Activated T-cell treated with anti-CD3 and anti-CD28 coated beads for 48 hours (primary cell): Measurements from ENCODE around the gene YLPM1.

Experiments
- DNase-seq: peaks from one replicate; pipeline ENCODE4 v3.0.0-alpha.2; 2020; ENCODE audit warnings: low read depth

The YLPM1 gene

GRCh38 chr14:74840603-74841030, 77.5 kb downstream of the YLPM1 start:
- DNase-seq = no peak

GRCh38 chr14:74841230-74842207, 78.4 kb downstream of the YLPM1 start:
- no peak for DNase-seq

GRCh38 chr14:74843653-74844052, 80.5 kb downstream of the YLPM1 start:
- no peak for DNase-seq

GRCh38 chr14:74846168-74846567, 83.1 kb downstream of the YLPM1 start:
- DNase-seq = no peak

DNA sequence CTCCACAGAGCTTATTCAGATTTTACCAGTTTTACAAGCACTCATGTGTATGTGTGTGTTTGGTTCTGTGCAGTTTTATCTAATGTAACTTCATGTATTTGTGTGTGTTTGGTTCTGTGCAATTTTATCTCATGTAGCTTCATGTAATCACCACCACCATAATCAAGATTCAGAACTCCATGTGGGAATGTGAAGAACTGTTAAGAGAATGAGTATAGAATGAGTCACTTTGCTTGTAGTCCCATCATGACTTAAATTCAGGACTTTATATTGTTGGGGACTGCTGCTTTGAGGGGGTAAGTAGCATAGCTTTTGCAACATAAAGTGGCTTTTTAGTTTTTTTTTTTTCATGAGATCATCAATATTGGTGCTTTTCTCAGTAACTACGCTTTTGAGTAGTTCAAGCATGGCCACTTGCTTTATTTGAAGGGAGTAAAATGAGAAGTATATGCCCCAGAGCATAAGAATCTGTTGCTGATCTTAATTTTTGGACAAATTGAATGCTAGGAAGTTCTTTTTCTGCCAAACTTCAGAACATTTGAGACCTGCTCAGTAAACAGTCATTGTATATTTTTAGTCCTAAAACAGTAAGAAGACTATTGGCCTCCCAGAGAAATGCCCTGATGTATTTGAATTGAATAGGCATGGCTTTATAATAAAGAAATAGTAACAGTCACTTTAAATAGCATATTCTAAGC, 84.0 kb downstream of the YLPM1 start:
- DNase-seq = no peak

GRCh38 chr14:74848768-74849167, 85.7 kb downstream of the YLPM1 start:
- no peak for DNase-seq

DNA sequence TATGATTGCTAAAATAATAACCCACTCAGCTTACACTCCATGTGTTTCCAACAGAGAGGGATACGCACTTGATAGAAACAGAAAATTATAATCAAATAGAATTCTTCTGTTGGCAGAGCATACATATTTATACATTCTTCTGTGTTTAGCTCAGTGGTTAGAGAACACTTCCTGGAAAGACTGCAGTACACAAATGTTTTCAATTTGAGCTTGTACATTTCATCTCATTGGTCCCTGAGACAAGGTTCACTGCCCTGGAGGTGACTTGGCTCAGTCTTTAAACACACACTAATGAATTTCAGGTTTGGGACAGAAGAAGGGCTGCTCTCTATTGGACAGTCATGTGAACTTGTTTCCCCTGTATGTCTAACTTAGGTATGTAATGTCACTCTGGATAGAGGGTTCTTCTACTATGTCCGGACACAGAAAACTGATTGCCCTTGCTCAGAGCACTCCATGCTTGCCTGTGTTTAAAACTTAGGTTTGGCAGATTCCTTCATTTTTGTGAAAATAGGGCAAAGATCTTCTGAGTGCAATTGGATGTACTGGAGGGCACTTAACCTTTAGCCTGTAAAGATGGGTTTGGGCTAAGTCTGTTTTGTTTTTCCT, 89.9 kb downstream of the YLPM1 start:
- DNase-seq = no peak

- DNase-seq = no peak
Observed at GRCh38 chr14:74853581-74853980, 90.5 kb downstream of the YLPM1 start.

DNA sequence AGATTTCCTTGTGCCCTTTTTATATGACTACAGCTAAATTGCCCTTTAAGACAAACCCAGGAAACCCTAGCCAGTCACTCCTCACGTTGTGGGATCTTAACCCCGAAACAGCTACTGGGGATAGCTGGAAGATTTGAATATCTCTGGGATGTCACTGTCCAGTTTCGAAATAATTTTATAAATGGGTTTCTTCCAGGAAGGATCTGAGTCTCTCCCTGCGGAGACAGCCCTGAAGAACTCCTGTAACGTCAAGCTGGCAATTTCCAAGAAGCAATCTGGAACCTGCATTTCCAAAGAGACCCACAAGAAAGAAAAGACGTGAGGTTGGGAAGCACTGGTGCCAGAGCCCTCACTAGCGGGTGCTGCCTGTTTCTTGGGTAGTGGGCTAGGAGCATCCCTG, 91.9 kb downstream of the YLPM1 start:
- no peak for DNase-seq

GRCh38 chr14:74855945-74856344, 92.8 kb downstream of the YLPM1 start:
- no peak for DNase-seq

DNA sequence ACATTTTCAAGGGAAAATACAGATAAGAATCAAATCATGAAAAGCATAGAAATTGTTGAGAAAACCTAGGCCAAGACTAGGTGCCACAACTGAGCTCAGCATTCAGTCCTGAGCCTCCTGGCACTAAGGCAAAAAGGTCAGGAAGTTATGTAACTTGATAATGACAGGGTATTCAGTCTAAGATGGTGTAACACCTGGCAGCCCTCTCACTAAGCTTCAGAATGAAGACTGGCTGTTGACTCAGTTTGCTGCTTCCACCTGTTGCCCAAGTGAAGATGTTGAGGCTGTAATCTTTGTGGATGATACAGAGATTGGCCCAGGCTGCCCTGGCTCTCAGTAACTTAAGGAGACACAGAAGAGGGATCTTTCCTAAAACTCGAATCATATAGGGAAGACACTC, 93.2 kb downstream of the YLPM1 start:
- no peak for DNase-seq

GRCh38 chr14:74858022-74858421, 94.9 kb downstream of the YLPM1 start:
- no peak for DNase-seq

DNA sequence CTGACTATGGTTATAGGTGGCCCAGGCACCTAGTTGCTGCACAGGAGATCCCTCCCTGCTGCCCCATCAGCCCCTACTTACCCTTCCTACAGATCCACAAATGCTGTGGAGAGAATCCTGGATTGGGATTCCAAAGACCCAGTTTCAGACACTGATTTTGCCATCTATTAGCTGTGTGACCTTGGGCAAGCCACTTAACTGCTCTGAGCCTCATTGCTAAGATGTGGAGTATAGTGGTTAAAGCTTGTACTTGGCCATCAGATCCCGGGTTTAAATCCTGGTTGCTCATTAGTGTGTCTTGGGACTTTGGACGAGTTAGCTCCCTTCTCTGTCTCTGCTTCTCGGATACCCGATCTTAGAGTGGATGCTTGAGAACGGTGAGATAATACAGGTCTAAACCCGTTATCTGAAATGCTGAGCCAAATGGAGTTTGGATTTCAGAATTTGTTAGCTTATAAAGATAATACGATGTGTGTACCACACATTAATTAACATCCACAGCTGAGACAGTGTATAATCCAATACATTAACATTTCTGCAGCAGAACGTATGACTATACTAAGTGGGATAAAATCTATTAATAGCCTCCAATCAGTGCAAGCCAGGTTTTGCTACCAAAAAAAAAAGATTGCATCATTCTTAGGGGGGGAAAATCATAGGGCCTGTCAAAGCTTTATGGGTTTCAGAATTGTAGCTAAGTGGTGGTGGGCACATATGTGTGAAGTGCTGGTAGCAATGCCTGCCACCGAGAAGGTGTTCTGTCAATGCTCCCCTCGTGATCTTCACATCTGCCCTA, 96.8 kb downstream of the YLPM1 start:
- no peak for DNase-seq

GRCh38 chr14:74860899-74861733, 98.0 kb downstream of the YLPM1 start:
- DNase-seq = peak; percentile 83

DNA sequence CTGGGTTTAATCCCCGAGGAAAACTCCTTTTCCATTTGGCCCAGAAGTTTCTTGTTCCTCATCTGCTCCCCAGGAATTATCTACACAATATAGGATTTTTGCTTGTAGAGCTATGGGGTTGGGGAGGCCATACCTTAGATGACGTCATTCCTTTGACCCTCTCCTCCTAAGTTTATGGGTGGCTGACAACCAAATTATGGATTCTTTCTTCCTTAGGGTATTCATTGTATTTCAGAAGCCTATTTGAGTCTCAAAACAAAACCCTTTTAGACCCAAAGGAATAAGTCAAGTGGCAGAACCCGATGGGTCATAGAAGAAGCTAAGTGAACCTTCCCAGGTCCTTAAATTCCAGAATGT, 98.6 kb downstream of the YLPM1 start:
- no peak for DNase-seq

DNA sequence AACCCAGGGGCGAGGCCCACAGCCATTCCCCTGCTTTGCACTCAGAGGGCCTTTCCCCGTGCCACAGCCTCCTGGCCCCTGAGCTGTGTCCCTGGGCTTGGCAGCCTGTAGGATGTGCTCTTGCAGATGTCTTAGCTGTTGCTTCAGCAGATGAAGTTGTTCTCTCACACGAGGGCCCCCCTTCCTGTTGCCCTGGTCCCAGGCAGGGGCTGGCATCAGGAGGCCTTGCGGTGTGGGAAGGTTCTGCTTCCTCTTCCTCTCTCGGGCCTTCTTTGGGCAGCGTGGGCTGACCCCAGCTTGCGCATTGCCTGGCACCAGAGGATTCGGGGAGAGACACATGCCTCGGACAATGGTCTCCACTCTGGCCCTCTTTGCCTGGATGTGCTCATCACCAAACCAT, 100.2 kb downstream of the YLPM1 start:
- DNase-seq = no peak

DNA sequence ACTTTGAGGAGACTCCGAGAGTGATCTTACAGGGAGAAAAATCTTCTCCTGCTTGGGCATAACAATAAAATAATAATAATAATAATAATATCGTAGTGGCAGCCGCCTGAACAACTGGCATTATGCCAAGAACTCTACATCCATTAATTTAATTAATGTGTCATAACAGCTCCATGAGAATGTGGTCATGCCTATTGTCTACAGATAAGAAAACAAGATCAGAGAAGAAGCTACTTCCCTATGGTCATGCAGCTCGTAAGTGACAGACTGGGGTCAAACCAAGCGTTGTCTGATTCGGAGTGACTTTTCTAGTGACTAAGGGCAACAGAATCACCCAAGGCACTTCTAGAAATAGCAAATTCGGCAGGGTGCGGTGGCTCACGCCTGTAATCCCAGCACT, 101.1 kb downstream of the YLPM1 start:
- DNase-seq = no peak

DNA sequence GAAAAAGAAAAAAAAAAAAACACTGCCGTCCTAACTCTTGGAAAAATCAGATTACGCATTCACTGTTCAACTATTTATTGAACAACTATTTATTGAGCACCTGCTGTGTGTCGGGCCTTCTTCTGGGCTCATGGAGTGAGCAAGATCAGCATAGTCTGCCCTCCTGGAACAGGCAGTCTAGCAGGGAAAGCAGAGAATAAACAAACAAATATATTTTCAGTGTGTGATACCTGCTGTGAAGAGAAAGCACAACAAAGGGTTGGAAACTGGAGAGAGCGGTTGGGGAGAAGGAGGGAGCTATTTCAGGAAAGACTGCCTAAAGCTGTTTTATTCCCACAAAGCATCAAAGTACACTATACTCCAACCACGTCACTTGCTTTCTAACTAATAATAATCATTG, 102.0 kb downstream of the YLPM1 start:
- no peak for DNase-seq

DNA sequence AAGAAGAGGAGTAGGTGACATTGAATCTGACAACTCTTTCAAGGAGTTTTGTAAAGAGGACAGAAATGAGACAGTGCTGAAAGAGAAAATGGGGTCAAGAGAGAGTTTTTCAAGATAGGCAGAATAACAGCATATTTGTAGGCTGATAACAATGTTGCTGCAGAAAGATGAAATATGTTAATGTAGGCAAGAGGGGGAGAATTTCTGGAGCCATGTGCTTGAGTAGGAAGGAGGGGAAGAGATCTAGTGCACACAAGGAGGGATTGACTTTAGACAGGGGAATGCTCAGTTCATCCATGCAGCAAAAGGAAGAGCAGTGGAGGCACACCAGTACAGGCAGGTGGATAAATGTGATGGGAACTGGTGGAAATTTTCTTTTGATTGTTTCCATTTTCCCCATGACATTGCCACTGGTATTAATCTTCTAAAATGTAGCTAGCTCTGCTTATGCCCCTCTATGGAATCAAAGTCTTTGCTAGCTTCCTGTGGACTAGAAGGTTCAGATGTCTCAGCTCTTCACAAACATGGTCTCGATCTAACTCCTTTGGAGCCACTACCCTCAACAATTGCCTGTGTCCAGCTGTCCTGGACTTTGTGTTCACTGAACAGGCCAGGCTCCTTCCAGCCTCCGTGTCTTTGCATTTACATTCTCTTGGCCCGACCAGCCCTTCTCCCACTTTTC, 103.7 kb downstream of the YLPM1 start:
- DNase-seq = no peak

GRCh38 chr14:74867673-74868072, 104.6 kb downstream of the YLPM1 start:
- DNase-seq = peak; percentile 44

DNA sequence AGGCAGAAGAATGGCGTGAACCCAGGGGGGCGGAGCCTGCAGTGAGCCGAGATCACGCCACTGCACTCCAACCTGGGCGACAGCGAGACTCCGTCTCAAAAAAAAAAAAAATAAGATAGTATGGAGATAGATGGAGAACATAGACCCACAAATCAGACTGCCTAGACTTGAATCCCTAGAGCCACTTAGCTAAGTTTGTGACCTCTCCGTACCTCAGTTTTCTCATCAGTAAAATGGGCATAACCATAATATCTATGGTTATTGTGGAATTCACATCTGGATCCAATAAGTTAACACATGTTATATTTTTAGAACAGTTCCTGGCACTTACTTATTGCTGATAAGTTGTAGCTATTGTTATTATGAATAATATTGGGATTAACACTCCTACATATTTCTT, 105.6 kb downstream of the YLPM1 start:
- DNase-seq = no peak
